Panc1 (cell line): ENCODE results near the gene MAGEA11.
"Not testable (repeated sequence)": the region's sequence is repeated elsewhere in the genome, so short reads cannot be mapped to it uniquely, and the experiment has no call there.

Experiments
- CTCF ChIP-seq: fragments of 450-650 bp; IDR thresholded peaks from 2 replicates; pipeline ENCODE4 v1.5.1; 2017; ENCODE audit warnings: mild to moderate bottlenecking
- POLR2AphosphoS5 ChIP-seq: IDR thresholded peaks from 2 replicates; pipeline ENCODE4 v1.6.1; 2012; ENCODE audit warnings: mild to moderate bottlenecking, low read depth, low read length, moderate library complexity
- REST ChIP-seq, 2 experiments: IDR thresholded peaks; 2 replicates each; pipeline ENCODE4 v1.6.1; 2011 to 2012; ENCODE audit warnings: low read depth in 2 of 2, control low read depth in 1 of 2, low read length in 1 of 2, mild to moderate bottlenecking in 1 of 2, moderate library complexity in 1 of 2; ENCODE audit not compliant: insufficient read depth in 1 of 2
- SIN3A ChIP-seq: IDR thresholded peaks from 2 replicates; pipeline ENCODE4 v1.6.1; 2012; ENCODE audit warnings: low read depth, mild to moderate bottlenecking, low read length, moderate library complexity, borderline replicate concordance; ENCODE audit not compliant: insufficient read depth
- TCF7L2 ChIP-seq: IDR thresholded peaks from 2 replicates; pipeline ENCODE4 v1.6.1; 2011; ENCODE audit warnings: mild to moderate bottlenecking, low read depth, low read length, inconsistent platforms

GRCh38 chrX:149746390-149747007, 34.6 kb downstream of the MAGEA11 start:
- not testable (repeated sequence) for TF ChIP-seq CTCF; SIN3A; REST (IDR thresholded peaks at IDR 0.05; ENCODE audit: insufficient read depth in 1 of 2, low read depth in 2 of 2, low read length in 1 of 2); POLR2AphosphoS5; TCF7L2
